ENCODE data around the gene RFC3. TPM values are rescaled to one million over a fixed set of nuclear protein-coding genes. Genes with fewer than 3 reads are reported as not detected.

The RFC3 gene
- total and polyA plus RNA-seq, 2 of the 13 experiments (the other 11 are each of a cell fraction or from before 2014, with no cell fraction given): 16.0 to 55.7 TPM

DNA sequence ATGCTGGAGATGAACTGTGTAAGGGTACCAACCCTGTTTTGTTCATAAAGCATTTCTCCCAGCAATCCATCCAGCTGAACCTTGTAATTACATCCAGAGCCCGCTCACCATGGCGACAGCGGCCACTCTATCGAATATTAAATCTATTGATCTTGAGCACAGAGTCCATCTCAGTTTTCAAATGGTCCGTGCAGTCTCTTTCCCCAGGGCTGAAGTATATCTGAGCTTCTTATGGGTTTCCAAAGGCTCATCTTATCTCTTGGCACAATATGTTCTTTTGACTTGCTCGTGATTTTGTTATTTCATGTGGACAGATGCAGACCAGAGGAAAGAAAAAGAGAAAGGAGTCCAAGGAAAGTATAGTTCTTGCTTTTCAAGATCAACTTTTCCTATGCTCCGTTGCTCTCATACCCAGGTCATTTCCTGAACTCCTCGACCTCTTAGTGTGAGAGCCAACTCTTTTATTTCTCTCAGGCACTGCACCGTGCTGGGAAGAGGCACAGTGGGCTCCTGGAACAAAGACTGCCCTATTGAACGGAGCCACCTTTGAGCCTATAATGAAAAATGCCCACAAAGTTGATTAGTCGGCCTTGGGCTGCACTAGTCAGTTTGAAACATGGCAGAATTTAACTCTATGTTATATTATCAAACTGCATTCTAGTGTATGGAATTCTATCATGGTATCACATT lies 66.7 kb downstream of the RFC3 start:
- no peaks in the 10 kb centered on the region for H3K9me3 ChIP-seq (ENCODE audit: low read length)
- WGBS (ENCODE audit: low lambda C conversion rate): 59% methylated on average over 11 of the region's 11 CpGs
- ChIA-PET POLR2A (no interaction called here), CTCF (ENCODE audit: low intra/inter-chr PET ratio, low total read pairs) (no interaction called here)
- peaks cover 42% of the 10 kb centered on the region for H3K4me1 ChIP-seq (ENCODE audit: insufficient read depth, low read length)
- H3K9ac ChIP-seq (ENCODE audit: insufficient read depth, low read depth, low read length): peak overlapping the region; percentile 7; the same call in 1 of the 2 replicates
- H3K79me2 ChIP-seq (ENCODE audit: insufficient read depth, low read length): no peaks in the 10 kb centered on the region
- in situ Hi-C loops (cut with HindIII; ENCODE audit: extremely low pct_ligation_motif_present, low pct_unique_long_range_greater_than_20kb) (no loop called here), intact Hi-C loops (cut with micrococcal nuclease; ENCODE audit: unreplicated experiment) (no loop called here)
- H3K4me3 ChIP-seq (replicated peaks in 1 of 3; ENCODE audit: insufficient read depth in 1 of 3, low read depth in 2 of 3, low read length in 3 of 3): no peak overlapping the region
- no peaks in the 10 kb centered on the region for H4K20me1 ChIP-seq (ENCODE audit: insufficient read depth, low read length)
- DNase-seq (ENCODE audit: low spot score) (peak; percentile 39), ATAC-seq (peak; percentile 95), FAIRE-seq (peak; percentile 23)
- H2AFZ ChIP-seq (ENCODE audit: low read length): peak overlapping the region; percentile 34
- H3K27ac ChIP-seq (ENCODE audit: extremely low read length, insufficient read depth, low read length): peak overlapping the region; percentile 60
- H3K27me3 ChIP-seq (ENCODE audit: control insufficient read depth in 1 of 2, insufficient read depth in 2 of 2, low read length in 2 of 2): no peaks in the 10 kb centered on the region
- peak overlapping the region; percentile 40 for H3K4me2 ChIP-seq (ENCODE audit: low read depth, low read length)
- H3K36me3 ChIP-seq (replicated peaks in 1 of 2; ENCODE audit: control insufficient read depth in 1 of 2, insufficient read depth in 2 of 2, low read length in 2 of 2): no peaks in the 10 kb centered on the region; a peak in 2 of 5 replicates
- BruUV-seq (replicated peaks): no TSS peak
- no peak for TF ChIP-seq ZBTB21 (CRISPR knock-in tag; IDR thresholded peaks at IDR 0.05)
- TF ChIP-seq ATRX (CRISPR knock-in tag; IDR thresholded peaks at IDR 0.05; ENCODE audit: borderline replicate concordance): no peak
- TF ChIP-seq, protein P1, sequence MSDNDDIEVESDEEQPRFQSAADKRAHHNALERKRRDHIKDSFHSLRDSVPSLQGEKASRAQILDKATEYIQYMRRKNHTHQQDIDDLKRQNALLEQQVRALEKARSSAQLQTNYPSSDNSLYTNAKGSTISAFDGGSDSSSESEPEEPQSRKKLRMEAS (IDR thresholded peaks at IDR 0.05): no peak; the same call in 1 of the 2 replicates
- TF ChIP-seq ZNF652 (CRISPR knock-in tag; IDR thresholded peaks at IDR 0.05; ENCODE audit: borderline replicate concordance, low read depth): peak; percentile 21; the same call in 1 of the 2 replicates
- no peak for TF ChIP-seq HCFC1 (IDR thresholded peaks at IDR 0.05; ENCODE audit: low read depth, low read length)
- TF ChIP-seq HNF4A (CRISPR knock-in tag; IDR thresholded peaks at IDR 0.05): peak; percentile 57
- no peak for TF ChIP-seq ZFP36 (IDR thresholded peaks at IDR 0.05; ENCODE audit: borderline replicate concordance, low read depth, low read length, partially characterized antibody)
- no peak for TF ChIP-seq ZNF34 (CRISPR knock-in tag; IDR thresholded peaks at IDR 0.05; ENCODE audit: borderline replicate concordance)
- TF ChIP-seq, protein P2, sequence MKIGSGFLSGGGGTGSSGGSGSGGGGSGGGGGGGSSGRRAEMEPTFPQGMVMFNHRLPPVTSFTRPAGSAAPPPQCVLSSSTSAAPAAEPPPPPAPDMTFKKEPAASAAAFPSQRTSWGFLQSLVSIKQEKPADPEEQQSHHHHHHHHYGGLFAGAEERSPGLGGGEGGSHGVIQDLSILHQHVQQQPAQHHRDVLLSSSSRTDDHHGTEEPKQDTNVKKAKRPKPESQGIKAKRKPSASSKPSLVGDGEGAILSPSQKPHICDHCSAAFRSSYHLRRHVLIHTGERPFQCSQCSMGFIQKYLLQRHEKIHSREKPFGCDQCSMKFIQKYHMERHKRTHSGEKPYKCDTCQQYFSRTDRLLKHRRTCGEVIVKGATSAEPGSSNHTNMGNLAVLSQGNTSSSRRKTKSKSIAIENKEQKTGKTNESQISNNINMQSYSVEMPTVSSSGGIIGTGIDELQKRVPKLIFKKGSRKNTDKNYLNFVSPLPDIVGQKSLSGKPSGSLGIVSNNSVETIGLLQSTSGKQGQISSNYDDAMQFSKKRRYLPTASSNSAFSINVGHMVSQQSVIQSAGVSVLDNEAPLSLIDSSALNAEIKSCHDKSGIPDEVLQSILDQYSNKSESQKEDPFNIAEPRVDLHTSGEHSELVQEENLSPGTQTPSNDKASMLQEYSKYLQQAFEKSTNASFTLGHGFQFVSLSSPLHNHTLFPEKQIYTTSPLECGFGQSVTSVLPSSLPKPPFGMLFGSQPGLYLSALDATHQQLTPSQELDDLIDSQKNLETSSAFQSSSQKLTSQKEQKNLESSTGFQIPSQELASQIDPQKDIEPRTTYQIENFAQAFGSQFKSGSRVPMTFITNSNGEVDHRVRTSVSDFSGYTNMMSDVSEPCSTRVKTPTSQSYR (CRISPR knock-in tag; IDR thresholded peaks at IDR 0.05; ENCODE audit: borderline replicate concordance): no peak
- TF ChIP-seq, protein P3, sequence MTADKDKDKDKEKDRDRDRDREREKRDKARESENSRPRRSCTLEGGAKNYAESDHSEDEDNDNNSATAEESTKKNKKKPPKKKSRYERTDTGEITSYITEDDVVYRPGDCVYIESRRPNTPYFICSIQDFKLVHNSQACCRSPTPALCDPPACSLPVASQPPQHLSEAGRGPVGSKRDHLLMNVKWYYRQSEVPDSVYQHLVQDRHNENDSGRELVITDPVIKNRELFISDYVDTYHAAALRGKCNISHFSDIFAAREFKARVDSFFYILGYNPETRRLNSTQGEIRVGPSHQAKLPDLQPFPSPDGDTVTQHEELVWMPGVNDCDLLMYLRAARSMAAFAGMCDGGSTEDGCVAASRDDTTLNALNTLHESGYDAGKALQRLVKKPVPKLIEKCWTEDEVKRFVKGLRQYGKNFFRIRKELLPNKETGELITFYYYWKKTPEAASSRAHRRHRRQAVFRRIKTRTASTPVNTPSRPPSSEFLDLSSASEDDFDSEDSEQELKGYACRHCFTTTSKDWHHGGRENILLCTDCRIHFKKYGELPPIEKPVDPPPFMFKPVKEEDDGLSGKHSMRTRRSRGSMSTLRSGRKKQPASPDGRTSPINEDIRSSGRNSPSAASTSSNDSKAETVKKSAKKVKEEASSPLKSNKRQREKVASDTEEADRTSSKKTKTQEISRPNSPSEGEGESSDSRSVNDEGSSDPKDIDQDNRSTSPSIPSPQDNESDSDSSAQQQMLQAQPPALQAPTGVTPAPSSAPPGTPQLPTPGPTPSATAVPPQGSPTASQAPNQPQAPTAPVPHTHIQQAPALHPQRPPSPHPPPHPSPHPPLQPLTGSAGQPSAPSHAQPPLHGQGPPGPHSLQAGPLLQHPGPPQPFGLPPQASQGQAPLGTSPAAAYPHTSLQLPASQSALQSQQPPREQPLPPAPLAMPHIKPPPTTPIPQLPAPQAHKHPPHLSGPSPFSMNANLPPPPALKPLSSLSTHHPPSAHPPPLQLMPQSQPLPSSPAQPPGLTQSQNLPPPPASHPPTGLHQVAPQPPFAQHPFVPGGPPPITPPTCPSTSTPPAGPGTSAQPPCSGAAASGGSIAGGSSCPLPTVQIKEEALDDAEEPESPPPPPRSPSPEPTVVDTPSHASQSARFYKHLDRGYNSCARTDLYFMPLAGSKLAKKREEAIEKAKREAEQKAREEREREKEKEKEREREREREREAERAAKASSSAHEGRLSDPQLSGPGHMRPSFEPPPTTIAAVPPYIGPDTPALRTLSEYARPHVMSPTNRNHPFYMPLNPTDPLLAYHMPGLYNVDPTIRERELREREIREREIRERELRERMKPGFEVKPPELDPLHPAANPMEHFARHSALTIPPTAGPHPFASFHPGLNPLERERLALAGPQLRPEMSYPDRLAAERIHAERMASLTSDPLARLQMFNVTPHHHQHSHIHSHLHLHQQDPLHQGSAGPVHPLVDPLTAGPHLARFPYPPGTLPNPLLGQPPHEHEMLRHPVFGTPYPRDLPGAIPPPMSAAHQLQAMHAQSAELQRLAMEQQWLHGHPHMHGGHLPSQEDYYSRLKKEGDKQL (CRISPR knock-in tag; IDR thresholded peaks at IDR 0.05; ENCODE audit: low read depth): no peak
- TF ChIP-seq CBX5 (CRISPR knock-in tag; IDR thresholded peaks at IDR 0.05; ENCODE audit: borderline replicate concordance): no peak
- TF ChIP-seq EHMT2 (IDR thresholded peaks at IDR 0.05; ENCODE audit: borderline replicate concordance, low read depth, low read length): 0 out of 2 replicates have a peak, but pooled peaks have one; percentile 37
- TF ChIP-seq, protein P4, sequence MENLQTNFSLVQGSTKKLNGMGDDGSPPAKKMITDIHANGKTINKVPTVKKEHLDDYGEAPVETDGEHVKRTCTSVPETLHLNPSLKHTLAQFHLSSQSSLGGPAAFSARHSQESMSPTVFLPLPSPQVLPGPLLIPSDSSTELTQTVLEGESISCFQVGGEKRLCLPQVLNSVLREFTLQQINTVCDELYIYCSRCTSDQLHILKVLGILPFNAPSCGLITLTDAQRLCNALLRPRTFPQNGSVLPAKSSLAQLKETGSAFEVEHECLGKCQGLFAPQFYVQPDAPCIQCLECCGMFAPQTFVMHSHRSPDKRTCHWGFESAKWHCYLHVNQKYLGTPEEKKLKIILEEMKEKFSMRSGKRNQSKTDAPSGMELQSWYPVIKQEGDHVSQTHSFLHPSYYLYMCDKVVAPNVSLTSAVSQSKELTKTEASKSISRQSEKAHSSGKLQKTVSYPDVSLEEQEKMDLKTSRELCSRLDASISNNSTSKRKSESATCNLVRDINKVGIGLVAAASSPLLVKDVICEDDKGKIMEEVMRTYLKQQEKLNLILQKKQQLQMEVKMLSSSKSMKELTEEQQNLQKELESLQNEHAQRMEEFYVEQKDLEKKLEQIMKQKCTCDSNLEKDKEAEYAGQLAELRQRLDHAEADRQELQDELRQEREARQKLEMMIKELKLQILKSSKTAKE (CRISPR knock-in tag; IDR thresholded peaks at IDR 0.05; ENCODE audit: borderline replicate concordance): no peak
